Cardiac fibroblast (primary cell): ENCODE measurements around the gene ABCA5.

Experiments
- DNase-seq, 2 donors: peaks; one replicate each; pipeline versions ENCODE4 v3.0.0 to v3.0.0-alpha.2; 2010; ENCODE audit warnings: low read depth in 2 of 2
- H3K4me3 ChIP-seq, 2 donors: replicated peaks in 1 of 2; 1 replicate in 1 of 2; 2 replicates in 1 of 2; pipeline ENCODE4 v1.5.1; 2011; ENCODE audit warnings: low read depth in 2 of 2, low read length in 2 of 2, mild to moderate bottlenecking in 2 of 2, moderate library complexity in 1 of 2
- CTCF ChIP-seq: IDR thresholded peaks from one replicate; pipeline ENCODE4 v1.5.1; 2011; ENCODE audit warnings: low read depth, mild to moderate bottlenecking, low read length, inconsistent platforms

Gene ABCA5

GRCh38 chr17:69269131-69269998 lies 57.6 kb downstream of the ABCA5 start:
- H3K4me3 ChIP-seq, result no peak overlapping the region
- TF ChIP-seq CTCF, result no peak

GRCh38 chr17:69268543-69269014 lies 58.4 kb downstream of the ABCA5 start:
- no peak overlapping the region for H3K4me3 ChIP-seq
- no peak for TF ChIP-seq CTCF

More at GRCh38 chr17:69269131-69269998, 57.6 kb downstream of the ABCA5 start:
- DNase-seq, result peak; percentile 74 to 85

GRCh38 chr17:69267219-69267618 lies 59.7 kb downstream of the ABCA5 start:
- no peak for TF ChIP-seq CTCF
- H3K4me3 ChIP-seq, result no peak overlapping the region
- DNase-seq, result no peak

More at GRCh38 chr17:69268543-69269014, 58.4 kb downstream of the ABCA5 start:
- peak; percentile 13 to 36 for DNase-seq

GRCh38 chr17:69265873-69266272 lies 61.1 kb downstream of the ABCA5 start:
- DNase-seq, result no peak
- TF ChIP-seq CTCF, result no peak
- no peak overlapping the region for H3K4me3 ChIP-seq

- no peak overlapping the region for H3K4me3 ChIP-seq
- TF ChIP-seq CTCF, result no peak
- peak; percentile 8 to 23 for DNase-seq
Observed at GRCh38 chr17:69254187-69254586, 72.7 kb downstream of the ABCA5 start.

GRCh38 chr17:69250641-69251040 lies 76.3 kb downstream of the ABCA5 start:
- no peak for TF ChIP-seq CTCF
- H3K4me3 ChIP-seq, result no peak overlapping the region
- DNase-seq, result peak; percentile 23 to 47
